Astrocyte (in vitro differentiated cells and primary cell): ENCODE data around the gene ANKHD1.

Experiments used
- EZH2 ChIP-seq: IDR thresholded peaks from 2 replicates; pipeline ENCODE4 v1.6.1; 2012; ENCODE audit warnings: mild to moderate bottlenecking, low read length, inconsistent platforms; ENCODE audit not compliant: insufficient read depth
- TF ChIP-seq, protein P1 (sequence below): IDR thresholded peaks from 2 replicates; pipeline ENCODE4 v1.5.1; 2011; ENCODE audit warnings: low read depth, mild to moderate bottlenecking, inconsistent platforms, low read length, moderate library complexity; ENCODE audit not compliant: insufficient read depth

DNA sequence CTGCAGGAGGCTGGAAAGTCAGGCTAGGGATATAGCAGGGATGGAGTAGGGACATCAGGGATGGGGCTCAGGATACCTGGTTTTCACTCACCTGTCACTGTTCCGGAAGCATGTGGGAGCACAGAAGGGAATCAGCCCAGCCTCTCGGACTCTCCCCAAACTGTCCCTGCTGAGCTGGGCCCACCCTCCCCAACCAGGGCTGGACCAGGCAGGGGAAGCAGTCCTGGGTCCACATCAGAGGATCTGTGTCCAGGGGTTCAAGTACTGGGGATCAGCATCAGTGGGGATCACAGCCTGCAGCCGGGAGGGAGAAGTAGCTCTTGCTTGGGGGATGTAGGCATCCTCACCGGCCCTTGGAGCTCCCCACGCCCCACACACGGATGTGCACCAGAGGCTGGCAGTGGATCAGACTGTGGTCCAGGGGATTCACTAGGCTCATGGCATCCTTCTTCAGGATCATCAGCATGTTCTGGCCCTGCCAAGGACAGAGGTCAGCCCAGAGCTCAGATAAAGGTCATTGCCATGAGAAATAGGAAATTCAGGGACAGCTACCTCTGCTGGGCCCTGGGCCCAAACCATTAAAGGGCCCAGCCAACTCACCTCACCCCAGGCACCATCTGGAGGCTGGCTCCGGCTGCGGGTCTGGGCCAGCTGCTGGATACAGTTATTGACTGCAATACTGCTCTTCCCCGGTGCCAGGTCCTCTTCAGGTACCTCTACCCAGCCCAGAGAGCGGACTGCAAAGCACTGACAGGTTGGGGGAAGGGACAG is 160.3 kb downstream of the ANKHD1 start:
- TF ChIP-seq, protein P1, sequence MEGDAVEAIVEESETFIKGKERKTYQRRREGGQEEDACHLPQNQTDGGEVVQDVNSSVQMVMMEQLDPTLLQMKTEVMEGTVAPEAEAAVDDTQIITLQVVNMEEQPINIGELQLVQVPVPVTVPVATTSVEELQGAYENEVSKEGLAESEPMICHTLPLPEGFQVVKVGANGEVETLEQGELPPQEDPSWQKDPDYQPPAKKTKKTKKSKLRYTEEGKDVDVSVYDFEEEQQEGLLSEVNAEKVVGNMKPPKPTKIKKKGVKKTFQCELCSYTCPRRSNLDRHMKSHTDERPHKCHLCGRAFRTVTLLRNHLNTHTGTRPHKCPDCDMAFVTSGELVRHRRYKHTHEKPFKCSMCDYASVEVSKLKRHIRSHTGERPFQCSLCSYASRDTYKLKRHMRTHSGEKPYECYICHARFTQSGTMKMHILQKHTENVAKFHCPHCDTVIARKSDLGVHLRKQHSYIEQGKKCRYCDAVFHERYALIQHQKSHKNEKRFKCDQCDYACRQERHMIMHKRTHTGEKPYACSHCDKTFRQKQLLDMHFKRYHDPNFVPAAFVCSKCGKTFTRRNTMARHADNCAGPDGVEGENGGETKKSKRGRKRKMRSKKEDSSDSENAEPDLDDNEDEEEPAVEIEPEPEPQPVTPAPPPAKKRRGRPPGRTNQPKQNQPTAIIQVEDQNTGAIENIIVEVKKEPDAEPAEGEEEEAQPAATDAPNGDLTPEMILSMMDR, result no peak
- TF ChIP-seq EZH2, result no peak
